HG03095 (cell line): ENCODE measurements around the gene TUBA4A.

Source experiments
- ATAC-seq: cut with Tn5 transposase; IDR thresholded peaks from one replicate; pipeline ENCODE4 v1.9.1; 2021; ENCODE audit warnings: moderate library complexity; ENCODE audit not compliant: unreplicated experiment

Gene TUBA4A

DNA sequence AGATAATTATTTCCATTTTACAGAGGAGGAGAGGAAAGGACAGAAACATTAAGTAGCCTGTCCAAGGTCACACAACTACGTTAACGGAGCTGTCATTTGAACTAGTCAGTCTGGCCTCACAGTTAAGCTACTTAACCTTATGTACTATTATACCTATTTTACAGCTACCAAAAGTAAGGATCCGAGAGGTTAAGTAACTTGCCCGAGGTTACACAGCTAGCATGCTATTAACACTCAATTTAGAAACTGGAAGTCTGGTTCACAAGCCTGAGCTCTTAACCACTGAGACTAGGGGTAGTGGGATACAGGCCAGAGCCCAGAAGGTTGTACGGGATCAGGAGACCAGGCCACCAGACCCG is 8.9 kb downstream of the TUBA4A start:
- no peak for ATAC-seq

DNA sequence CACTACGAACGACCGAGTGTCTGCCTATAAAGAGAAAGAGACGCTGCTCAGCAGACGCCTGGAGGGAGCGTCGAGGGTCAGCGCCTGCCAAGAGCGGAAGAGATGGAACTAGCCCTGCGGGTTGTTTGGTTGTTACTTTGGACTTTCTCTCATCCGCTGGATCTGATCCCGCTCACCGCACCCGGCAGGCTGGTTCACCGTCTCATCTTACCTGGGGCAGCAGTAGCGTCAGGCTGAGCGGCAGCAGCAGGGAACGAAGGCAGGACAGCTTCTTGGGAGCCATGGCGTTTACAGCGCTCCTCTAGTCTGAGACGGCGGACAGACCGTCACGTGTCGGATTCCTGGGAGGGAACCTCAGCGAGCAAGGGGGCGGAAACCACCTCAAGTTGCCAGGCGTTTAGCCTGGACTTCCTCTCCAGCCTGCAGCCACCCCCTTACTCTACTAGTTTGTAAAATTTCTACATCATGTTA is 10.4 kb downstream of the TUBA4A start:
- ATAC-seq, result no peak

DNA sequence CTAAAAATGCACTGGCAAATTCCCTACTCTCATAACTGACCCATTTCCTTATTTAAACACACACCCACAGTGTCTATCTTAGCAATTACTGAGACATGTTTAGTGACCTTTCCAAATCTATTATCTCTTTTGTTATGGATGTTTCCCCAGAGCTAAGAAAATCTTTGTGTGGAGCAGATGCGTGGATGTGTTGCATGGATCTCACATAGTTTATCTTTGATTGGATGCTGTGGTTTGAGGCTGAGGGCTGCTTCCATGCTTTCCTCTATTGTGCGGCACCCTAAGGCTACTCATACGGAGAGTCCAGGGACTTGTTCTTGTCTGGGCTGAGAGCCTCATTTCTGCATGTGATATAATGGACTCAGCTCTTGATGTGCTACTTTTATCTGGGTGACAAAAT is 19.4 kb downstream of the TUBA4A start:
- no peak for ATAC-seq

DNA sequence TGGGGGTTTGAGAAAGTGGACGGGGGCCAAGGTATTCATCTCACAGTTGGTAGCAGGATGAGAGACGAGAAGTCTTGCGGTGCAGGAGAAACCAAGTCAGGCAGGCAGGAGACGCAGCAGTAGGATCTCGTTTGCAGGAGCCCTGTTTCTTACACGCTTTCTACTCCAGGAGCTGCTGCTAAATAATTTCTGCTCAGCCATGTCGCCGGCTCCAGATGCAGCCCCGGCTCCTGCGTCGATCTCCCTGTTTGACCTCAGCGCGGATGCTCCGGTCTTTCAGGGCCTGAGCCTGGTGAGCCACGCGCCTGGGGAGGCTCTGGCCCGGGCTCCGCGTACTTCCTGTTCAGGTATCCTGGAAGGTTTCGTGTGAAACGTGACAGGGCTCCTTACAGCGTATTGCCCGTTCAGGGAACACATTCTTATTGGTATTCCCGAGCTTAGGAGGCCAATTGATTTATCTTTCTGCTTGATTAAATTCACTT is 23.6 kb downstream of the TUBA4A start:
- no peak for ATAC-seq

DNA sequence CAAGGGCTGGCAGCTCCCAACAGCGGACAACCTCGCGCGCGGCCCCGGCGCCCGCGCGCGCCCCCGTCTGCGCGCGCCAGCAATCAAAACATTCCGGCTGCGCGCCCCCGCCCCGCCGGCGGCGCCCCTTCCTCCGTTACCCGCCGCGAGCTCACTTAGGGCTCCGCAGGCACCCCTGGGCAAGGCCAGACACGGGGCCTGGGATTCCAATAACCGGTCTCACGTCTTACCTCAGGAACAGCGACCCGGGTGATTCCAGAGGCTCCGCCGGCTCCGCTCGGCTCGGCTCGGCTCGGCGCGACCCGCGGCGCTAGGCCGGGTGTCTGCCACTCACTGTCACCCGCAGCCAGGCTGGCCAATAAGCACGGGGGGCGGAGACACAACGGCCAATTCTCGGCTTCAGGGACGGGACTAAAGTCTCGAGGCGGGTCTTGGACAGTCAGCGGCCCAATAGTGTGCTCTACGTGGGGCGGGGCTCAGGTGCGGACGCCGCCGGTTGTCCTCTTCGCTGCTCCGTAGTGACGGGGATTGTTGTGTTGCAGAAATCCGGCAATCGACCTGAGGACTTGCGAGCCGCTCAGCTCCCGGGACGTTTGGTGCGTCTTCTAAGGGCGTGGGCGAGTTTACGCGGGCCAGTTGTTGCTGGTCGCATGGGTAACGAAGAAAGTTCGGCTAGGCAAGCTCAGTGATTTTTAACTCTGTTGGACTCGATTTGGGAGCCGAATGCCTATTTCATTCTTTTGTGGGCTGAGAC is 24.2 kb downstream of the TUBA4A start, which contains the start of the genes ANKZF1 and ATG9A:
Gene ANKZF1 (plus strand): TSS at position 502 of the 754 bp plus-strand sequence. CDS start 452 bp downstream, outside the sequence.
Gene ATG9A (minus strand): TSS at position 332 of the 754 bp plus-strand sequence. CDS start 1,612 bp downstream, outside the sequence.
- peak; percentile 94 for ATAC-seq

DNA sequence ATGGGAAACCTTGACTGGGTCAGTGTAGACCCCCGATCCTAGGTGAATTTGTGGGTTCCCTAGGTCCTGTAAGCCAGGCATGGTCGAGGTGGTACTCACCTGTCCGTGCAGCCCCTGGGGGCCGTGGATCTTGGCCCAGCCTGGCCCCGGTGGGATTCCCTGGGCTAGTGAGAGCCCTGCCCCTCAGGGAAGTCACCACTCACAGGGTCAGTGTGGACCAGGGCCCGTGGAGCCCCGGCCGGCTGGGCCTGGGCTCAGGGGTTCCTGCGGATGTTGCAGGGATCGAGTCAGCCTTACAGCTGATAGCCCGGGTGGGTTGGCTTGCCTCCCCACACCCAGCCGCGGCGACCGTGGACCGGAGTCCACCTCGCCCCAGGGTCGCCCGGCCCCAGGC is 24.8 kb downstream of the TUBA4A start:
- ATAC-seq, result peak; percentile 18

DNA sequence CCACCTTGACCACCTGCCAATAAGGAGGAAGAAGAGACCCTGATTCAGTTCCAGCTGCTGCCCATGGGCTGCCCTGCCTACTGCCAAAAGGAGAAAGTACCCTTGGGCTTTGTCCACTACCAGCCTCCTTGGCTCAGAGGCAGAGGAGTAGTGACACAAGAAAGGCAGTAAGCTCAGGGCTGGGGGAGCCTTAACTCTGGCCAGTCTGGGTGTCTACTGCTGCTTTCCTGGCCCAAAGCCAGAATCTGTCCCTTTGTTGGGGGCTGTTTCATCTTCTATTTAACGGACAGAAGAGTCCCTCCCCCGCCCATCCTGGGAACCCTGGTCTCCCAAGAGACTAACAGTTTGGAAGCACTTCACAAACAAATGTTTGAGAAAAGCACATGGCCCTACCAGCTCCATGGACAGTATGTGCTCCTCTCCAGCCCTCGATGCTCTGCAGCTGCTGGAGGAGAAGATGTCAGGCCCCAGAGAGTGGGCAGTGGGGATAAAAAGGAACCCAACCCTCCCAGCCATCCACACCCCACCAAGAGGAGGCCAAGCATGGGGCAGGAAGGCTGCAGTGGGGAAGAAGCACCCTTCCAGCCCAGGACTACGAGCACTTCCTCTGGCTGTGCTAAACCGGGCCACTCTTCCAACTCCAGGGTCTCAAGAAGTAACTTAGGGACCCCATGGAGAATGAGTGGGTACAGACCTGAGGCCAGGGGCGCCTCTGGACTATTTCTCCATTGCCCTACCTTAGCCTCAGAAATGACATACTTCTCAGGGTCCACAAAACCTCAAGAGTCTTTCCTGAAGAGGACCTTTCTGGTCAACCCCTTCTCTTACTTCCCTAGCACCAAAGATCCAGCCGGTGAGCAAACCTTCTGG is 25.4 kb downstream of the TUBA4A start:
- no peak for ATAC-seq

DNA sequence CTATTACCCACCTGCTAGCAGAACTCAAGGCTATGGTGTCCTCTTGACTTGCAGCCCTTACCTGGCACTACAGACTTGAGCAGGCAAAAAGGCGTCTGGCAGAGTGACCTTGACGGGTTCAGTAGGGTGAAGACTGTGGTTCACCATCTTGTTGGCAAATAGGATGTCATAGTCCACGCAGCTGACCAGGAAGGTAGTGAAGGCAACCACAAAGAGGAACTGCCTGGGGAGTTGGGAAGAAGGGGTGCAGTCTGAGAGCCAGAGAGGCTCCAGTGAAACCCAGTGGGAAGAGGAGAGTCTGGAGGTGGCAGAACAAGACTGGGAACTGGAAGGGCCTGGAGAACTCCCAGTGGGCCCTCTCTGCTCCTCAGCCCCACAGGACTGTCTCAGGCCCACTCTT is 28.4 kb downstream of the TUBA4A start:
- no peak for ATAC-seq

- ATAC-seq, result no peak
Measured at GRCh38 chr2:219223831-219224610, 29.7 kb downstream of the TUBA4A start.

- ATAC-seq, result no peak
Measured at GRCh38 chr2:219221957-219222518, 31.7 kb downstream of the TUBA4A start.

GRCh38 chr2:219220652-219221402 is 32.9 kb downstream of the TUBA4A start:
- no peak for ATAC-seq

DNA sequence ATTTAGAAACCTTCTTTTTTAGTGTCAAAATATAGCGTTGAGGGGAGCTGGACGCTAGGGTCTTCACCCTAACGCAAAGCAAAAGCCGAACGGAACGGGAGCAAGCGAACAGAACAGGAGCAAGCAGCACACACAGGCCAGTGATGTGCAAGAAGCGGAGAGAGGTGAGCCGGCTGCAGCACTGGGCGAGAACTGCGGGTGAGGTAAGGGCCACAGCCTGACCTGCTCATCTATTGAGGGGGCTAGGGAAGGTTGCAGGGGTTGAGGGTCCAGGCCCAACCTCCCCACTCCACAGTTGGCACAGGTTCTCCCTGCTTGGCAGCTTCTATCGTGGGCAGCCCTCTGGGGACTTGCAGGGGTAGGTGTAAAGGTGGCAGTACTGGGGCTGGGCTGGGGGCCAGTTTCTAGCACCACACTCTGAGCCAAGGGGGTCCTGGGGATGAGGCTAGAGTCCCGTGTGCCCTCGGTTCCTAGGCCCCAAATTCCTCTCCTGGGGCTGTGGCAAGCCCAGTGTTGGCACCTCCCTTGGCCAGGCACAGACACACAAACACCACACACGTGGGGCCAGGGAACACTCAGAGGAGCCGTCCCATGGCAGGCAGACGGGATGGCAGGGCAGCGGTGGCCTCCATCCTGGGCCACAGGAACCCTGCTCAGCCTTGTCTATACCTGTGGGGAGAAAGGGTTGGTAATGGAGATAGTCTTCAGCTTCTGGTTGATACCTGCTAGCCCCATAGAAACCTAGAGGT is 33.8 kb downstream of the TUBA4A start:
- no peak for ATAC-seq

DNA sequence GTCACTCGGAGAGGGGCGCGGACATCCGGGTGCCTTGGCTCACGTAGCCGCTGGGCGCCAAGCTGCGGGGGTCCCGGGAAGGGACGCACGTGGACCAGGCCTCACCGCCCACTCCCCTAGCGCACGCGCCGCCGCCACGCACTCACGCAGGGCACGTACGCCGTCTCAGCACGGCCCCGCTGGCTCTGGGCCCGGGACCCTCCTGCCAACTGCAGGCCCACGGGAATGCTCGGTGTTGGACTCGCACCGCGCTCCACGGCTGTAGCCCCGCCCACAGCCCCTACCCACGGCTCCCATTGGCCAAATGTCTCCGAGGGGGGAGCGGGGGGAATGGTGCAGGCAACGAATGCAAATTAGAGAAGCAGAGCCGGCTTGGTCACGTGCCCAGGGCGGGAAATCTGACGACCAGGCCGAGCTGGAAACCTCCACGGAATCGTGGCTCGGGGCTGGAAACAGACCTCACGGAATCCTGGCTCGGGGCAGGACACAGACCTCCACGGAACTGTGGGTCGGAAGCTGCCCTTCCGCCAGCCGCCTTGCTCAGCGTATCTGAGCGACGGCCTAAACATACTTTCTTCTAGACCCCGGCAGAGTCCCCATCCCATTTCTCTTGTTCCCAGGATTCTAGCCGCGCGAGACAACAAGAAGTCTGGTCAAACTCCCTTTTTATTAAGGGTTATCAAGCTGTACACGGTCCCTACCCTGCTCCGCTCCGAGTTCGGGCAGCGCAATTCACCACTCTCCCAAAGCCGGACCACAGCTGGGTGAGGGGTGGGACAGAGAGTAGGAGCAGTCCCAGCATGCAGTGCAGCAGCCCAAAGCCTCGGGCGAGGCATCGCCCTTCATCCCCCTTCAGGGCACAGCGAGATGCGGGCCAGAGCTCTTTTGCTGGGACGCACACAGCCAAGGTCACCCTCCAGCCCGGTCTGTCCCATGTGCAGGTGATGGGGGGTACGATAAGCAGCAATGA is 34.7 kb downstream of the TUBA4A start, which contains the start of gene ABCB6:
Gene ABCB6 (minus strand): TSS at position 227 of the 970 bp plus-strand sequence. CDS start 285 bp downstream, outside the sequence.
- peak; percentile 77 for ATAC-seq

GRCh38 chr2:219218217-219218731 is 35.4 kb downstream of the TUBA4A start:
- ATAC-seq, result peak; percentile 22

DNA sequence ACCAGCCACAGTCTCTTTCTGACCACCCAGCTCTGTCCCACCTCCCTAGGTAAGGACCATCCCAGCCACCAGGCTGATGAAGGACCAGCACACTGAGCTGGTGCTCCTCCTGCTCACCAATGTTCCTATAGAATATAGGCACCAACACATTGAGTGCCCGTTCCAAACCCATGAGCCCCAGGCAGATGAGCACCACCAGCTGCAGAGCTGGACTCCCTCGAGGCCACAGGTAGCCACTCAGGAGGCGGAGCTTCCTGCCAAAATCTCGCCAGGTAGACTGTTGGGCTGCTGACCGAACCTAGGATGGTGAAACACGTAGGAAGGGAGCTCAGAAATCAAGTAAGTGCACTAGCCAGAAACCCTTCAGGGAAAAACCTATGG is 37.2 kb downstream of the TUBA4A start:
- ATAC-seq, result no peak

DNA sequence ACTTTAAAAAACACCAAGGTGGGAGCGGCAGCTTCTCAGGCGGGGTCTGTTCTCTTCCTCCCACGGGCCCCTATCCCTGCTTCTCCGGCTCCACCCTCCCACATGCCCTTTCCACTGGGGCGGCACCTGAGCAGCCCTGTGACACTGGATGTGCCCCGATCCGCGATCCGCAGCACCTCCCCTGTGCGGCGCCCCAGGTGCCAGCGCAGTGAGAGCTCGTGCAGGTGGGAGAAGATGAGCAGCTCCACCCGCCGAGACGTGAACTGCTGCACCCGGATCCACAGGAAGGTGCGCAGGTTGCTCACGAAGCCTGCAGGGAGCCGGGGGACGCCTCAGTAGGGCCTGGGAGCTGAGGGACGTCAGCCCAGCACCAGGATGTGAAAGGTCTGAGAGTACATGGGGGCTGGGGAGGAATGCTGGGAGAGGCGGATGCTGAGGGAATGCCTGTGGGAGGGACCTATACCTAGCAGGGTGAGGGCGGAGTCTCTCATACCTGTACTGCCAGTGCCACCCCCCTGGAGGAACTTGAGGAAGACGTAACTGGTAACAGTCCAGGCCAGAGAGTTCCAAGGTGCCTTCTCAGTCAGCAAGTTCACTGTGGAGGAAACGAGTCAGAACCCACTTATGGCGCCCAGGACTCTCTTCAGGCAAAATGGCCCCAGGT is 37.7 kb downstream of the TUBA4A start:
- ATAC-seq, result no peak

- no peak for ATAC-seq
Measured at GRCh38 chr2:219214786-219215185, 38.9 kb downstream of the TUBA4A start.
